Type B pancreatic cell (in vitro differentiated cells): ENCODE data around the gene CDK14. TPM values are rescaled to one million over a fixed set of nuclear protein-coding genes. Genes with fewer than 3 reads are reported as not detected.

Experiments
- DNase-seq: peaks from one replicate; pipeline ENCODE4 v3.0.0; 2021; ENCODE audit warnings: mixed read lengths; ENCODE audit not compliant: unreplicated experiment; ENCODE audit errors: extremely low spot score
- H3K27ac Mint-ChIP-seq: 2 replicates; pipeline ENCODE4 v1.8.0; 2021; ENCODE audit warnings: mild to moderate bottlenecking, mixed read lengths
- H3K27me3 Mint-ChIP-seq: 2 replicates; pipeline ENCODE4 v1.8.0; 2021; ENCODE audit warnings: mixed read lengths
- H3K36me3 Mint-ChIP-seq: 2 replicates; pipeline ENCODE4 v1.8.0; 2021; ENCODE audit warnings: mixed read lengths
- H3K4me1 Mint-ChIP-seq: one replicate; pipeline ENCODE4 v1.8.0; 2021; ENCODE audit warnings: mixed read lengths; ENCODE audit not compliant: unreplicated experiment
- H3K4me3 Mint-ChIP-seq: 2 replicates; pipeline ENCODE4 v1.8.0; 2021; ENCODE audit warnings: mild to moderate bottlenecking, mixed read lengths
- H3K9me3 Mint-ChIP-seq: 2 replicates; pipeline ENCODE4 v1.8.0; 2021; ENCODE audit warnings: mixed read lengths
- total RNA-seq: library from RNA; stranded (reverse); gene quantifications from 2 replicates; pipeline ENCODE4 v1.2.1, GENCODE V29; 2021; ENCODE audit warnings: low replicate concordance
- TF ChIP-seq, protein P1 (sequence below): fragments of 200-600 bp; sonication (generic); conservative IDR thresholded peaks from 2 replicates; pipeline ENCODE4 v1.5.0; 2021; ENCODE audit warnings: antibody characterized with exemption, mild to moderate bottlenecking

CDK14 gene
- total RNA-seq, 1 donor from 2014 or later, result 43.5 TPM

DNA sequence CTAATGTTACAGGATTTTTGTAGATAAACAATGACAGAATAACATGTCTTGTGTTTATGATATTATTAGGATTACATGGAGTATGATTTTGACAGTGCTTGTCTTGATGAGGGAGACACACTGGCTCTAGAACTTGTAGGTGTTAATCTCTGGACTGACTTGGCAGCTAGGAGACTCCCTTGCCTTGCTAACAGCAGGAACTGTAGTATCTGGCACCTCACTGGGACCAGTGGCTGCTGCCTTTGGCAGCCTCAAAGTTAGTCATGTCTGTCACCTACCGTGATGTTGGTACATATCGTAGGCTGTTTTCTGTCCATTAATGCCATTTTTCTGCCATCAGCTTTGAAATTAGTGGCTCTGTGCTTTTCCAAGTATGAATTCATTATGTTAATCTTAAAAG, 261.5 kb downstream of the CDK14 start:
- Mint-ChIP-seq H3K4me1 (no peaks in the 10 kb centered on the region), H3K36me3 (no peaks in the 10 kb centered on the region), H3K27me3 (no peaks in the 10 kb centered on the region), H3K9me3 (no peaks in the 10 kb centered on the region), H3K27ac (no peak overlapping the region), H3K4me3 (no peak overlapping the region)
- TF ChIP-seq, protein P1, sequence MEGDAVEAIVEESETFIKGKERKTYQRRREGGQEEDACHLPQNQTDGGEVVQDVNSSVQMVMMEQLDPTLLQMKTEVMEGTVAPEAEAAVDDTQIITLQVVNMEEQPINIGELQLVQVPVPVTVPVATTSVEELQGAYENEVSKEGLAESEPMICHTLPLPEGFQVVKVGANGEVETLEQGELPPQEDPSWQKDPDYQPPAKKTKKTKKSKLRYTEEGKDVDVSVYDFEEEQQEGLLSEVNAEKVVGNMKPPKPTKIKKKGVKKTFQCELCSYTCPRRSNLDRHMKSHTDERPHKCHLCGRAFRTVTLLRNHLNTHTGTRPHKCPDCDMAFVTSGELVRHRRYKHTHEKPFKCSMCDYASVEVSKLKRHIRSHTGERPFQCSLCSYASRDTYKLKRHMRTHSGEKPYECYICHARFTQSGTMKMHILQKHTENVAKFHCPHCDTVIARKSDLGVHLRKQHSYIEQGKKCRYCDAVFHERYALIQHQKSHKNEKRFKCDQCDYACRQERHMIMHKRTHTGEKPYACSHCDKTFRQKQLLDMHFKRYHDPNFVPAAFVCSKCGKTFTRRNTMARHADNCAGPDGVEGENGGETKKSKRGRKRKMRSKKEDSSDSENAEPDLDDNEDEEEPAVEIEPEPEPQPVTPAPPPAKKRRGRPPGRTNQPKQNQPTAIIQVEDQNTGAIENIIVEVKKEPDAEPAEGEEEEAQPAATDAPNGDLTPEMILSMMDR, result no peak
- no peak for DNase-seq

DNA sequence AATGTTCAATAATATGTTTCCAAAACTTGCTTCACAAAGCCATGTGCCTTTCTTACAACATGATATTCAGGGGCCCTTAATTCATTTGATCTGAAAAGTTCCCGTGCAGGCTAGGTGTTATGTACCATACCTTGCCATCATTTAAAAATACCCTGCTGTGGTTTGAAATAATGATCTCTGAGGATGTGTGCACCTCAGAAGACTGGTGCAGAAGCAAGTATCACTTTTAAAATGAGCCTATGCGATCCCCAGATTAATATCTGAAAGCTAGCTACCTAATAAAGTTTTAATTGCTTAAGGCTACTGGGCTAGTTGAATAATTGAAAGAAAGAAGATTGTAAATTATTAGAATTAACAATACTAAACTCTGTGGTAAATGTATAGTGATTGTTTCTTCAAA, 262.4 kb downstream of the CDK14 start:
- DNase-seq, result no peak
- H3K27me3 Mint-ChIP-seq, result no peaks in the 10 kb centered on the region
- H3K9me3 Mint-ChIP-seq, result no peaks in the 10 kb centered on the region
- no peaks in the 10 kb centered on the region for H3K36me3 Mint-ChIP-seq
- TF ChIP-seq, protein P1, result no peak
- H3K4me1 Mint-ChIP-seq, result no peaks in the 10 kb centered on the region
- no peak overlapping the region for H3K4me3 Mint-ChIP-seq
- H3K27ac Mint-ChIP-seq, result no peak overlapping the region

DNA sequence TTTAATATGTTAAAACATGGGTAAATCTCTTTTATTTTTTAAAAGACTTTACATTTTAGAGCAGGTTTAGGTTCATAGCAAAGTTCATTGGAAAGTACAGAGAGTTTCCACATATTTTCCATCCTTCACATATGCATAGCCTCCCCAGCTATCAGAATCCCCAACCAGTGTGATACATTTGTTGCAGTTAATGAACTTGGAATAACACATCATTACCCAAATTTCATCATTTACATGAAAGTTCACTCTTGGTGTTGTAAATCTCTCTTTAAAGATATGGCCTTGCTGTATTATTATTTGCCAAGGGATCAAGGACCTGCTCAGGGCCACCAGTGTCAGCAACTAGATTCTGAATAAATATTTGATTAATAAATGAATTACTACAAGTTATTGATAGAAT, 263.4 kb downstream of the CDK14 start:
- Mint-ChIP-seq H3K27me3 (no peaks in the 10 kb centered on the region), H3K4me1 (no peaks in the 10 kb centered on the region), H3K27ac (no peak overlapping the region), H3K9me3 (no peaks in the 10 kb centered on the region), H3K36me3 (no peaks in the 10 kb centered on the region), H3K4me3 (no peak overlapping the region)
- TF ChIP-seq, protein P1, result no peak
- DNase-seq, result no peak

DNA sequence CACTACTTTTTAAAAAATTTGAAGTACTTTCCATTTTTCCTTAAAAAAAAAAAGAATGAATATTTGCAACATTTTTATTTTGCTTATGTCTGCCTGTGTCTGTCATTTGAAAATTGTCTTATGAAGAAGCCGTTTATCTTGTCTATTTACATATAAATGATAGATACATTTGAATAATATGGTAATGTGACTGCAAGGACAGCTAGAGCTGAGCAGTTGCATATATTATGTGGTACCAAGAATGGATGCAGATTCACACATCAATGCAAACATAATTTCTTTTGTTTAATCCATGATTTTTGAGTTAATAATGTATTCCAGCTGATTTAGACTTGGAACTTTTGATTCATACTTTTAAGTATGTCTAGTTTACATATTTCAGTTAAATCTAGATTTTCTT, 268.0 kb downstream of the CDK14 start:
- H3K27ac Mint-ChIP-seq, result no peak overlapping the region
- no peaks in the 10 kb centered on the region for H3K27me3 Mint-ChIP-seq
- TF ChIP-seq, protein P1, result no peak
- H3K4me3 Mint-ChIP-seq, result no peak overlapping the region
- no peaks in the 10 kb centered on the region for H3K36me3 Mint-ChIP-seq
- no peaks in the 10 kb centered on the region for H3K4me1 Mint-ChIP-seq
- DNase-seq, result no peak
- peaks cover 3% of the 10 kb centered on the region for H3K9me3 Mint-ChIP-seq

DNA sequence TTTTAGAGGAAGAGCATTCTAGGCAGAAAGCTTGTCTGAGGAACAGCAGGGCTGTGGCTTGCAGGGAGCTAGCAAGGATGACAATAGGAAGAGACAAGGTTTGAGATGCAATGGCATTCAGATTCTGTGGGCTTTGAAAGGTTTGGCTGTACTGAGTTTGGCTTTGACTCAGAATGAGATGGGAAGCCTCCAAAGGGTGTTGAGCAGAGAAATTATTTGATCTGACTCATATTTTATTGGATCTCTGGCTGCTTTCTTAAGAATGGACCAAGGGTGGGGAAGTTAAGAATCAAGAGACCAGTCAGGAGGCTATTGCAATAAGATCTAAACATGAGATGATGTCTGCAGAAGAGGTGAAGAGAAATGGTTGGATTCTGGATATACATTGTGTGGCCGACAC, 273.2 kb downstream of the CDK14 start:
- H3K4me1 Mint-ChIP-seq, result no peaks in the 10 kb centered on the region
- no peaks in the 10 kb centered on the region for H3K36me3 Mint-ChIP-seq
- peaks cover 6% of the 10 kb centered on the region for H3K9me3 Mint-ChIP-seq
- H3K27ac Mint-ChIP-seq, result no peak overlapping the region
- TF ChIP-seq, protein P1, result no peak
- no peak overlapping the region for H3K4me3 Mint-ChIP-seq
- no peaks in the 10 kb centered on the region for H3K27me3 Mint-ChIP-seq
- DNase-seq, result no peak

DNA sequence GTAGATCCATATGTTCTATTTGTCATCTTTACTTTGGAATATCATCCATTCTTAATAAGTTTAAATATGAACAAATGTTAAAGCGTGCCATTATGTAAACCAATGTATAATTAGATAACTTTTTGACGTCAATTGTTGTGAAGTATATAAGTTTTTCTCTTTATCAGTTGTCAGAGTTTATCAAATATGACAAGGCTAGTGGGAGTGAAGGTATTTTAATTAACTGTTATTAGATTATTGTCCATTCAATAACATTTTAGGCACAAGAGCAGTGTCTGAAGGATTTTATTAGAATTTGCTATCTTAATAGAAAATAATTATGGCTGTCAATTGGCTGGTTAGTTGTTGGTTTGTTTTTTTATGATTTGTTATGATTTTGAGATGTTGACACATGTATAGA, 280.6 kb downstream of the CDK14 start:
- Mint-ChIP-seq H3K9me3 (no peaks in the 10 kb centered on the region), H3K4me3 (no peak overlapping the region), H3K4me1 (no peaks in the 10 kb centered on the region), H3K36me3 (peaks cover 12% of the 10 kb centered on the region), H3K27ac (no peak overlapping the region), H3K27me3 (no peaks in the 10 kb centered on the region)
- TF ChIP-seq, protein P1, result no peak
- DNase-seq, result no peak
